Spinal cord (tissue), 10 donors: ENCODE results near the gene CACNB3. TPM values are rescaled to one million over a fixed set of nuclear protein-coding genes. Genes with fewer than 3 reads are reported as not detected.

ENCODE experiments used
- DNase-seq, 6 donors: peaks; one replicate each; pipeline versions ENCODE4 v3.0.0 to v3.0.0-alpha.2; 2013 to 2015; ENCODE audit warnings: low spot score in 6 of 6, low read depth in 4 of 6
- H3K27ac ChIP-seq: one replicate; pipeline ENCODE4 v1.5.1; 2013; ENCODE audit warnings: low read depth, low read length, control low read depth
- H3K27me3 ChIP-seq: one replicate; pipeline ENCODE4 v1.6.1; 2013; ENCODE audit warnings: low read length; ENCODE audit not compliant: control insufficient read depth, insufficient read depth
- H3K36me3 ChIP-seq: one replicate; pipeline ENCODE4 v1.6.1; 2013; ENCODE audit warnings: low read length; ENCODE audit not compliant: control insufficient read depth, insufficient read depth
- H3K4me1 ChIP-seq: one replicate; pipeline ENCODE4 v1.6.1; 2013; ENCODE audit warnings: low read length; ENCODE audit not compliant: control insufficient read depth, insufficient read depth
- H3K4me3 ChIP-seq: one replicate; pipeline ENCODE4 v1.5.1; 2013; ENCODE audit warnings: low read depth, low read length, control low read depth
- H3K9me3 ChIP-seq: one replicate; pipeline ENCODE4 v1.6.1; 2013; ENCODE audit warnings: low read length; ENCODE audit not compliant: control insufficient read depth, insufficient read depth
- WGBS: methylation state at CpG from one replicate; pipeline ENCODE4 v1.1.5; 2013; ENCODE audit warnings: missing lambda C conversion rate; ENCODE audit not compliant: insufficient coverage; 5-methylcytosine and 5-hydroxymethylcytosine counted together
- long read RNA-seq, 4 donors: transcript quantifications; one replicate each; lab custom pipeline, GENCODE V29; 2026
- polyA plus RNA-seq, 2 donors: library from polyadenylated mRNA; unstranded; fragments of 120-200 nt; gene quantifications; one replicate each; pipeline ENCODE4 v1.2.1, GENCODE V29; 2013; ENCODE audit not compliant: insufficient read length in 2 of 2
- total RNA-seq, 2 donors: library from RNA; depleted of rRNA in 1 of 2; stranded (reverse); fragments of 120-200 nt in 1 of 2; fragments of >200 nt in 1 of 2; gene quantifications; one replicate each; pipeline versions ENCODE4 v1.2.3 to v1.2.4, GENCODE V29; 2013 to 2014
- donor health status: healthy.

CACNB3 gene
- 10 to 100 TPM; 24.0 to 37.0 TPM for total RNA-seq
- 10 to 100 TPM; 73.8 to 89.6 TPM for polyA plus RNA-seq
- long read RNA-seq, donor 1, partial matches to known transcripts, result 0 of 4 reads
- long read RNA-seq, donor 1, other reads (novel, unspliced or antisense), result 0 of 4 reads
- long read RNA-seq, donor 2, result 0 reads
- long read RNA-seq, donor 3, partial matches to known transcripts, result 0 of 3 reads
- long read RNA-seq, donor 3, other reads (novel, unspliced or antisense), result 0 of 3 reads
- long read RNA-seq, donor 4, partial matches to known transcripts, result 8 of 13 reads
- long read RNA-seq, donor 4, other reads (novel, unspliced or antisense), result 0 of 13 reads

GRCh38 chr12:48817873-48818830 lies at the start of gene CACNB3:
TSS of gene CACNB3 (plus strand) at chr12:48818496. CDS start at chr12:48818930, 434 bp downstream.
- WGBS, result under 1% methylated on average over 59 of the region's 79 CpGs

GRCh38 chr12:48768736-48769135 lies 49.6 kb upstream of the CACNB3 start:
- DNase-seq, result no peak
- 89% methylated on average over 6 of the region's 9 CpGs for WGBS
- H3K27me3 ChIP-seq, result no peaks in the 10 kb centered on the region
- peaks cover 18% of the 10 kb centered on the region for H3K4me1 ChIP-seq
- no peak overlapping the region for H3K27ac ChIP-seq
- H3K36me3 ChIP-seq, result peaks cover 81% of the 10 kb centered on the region
- no peaks in the 10 kb centered on the region for H3K9me3 ChIP-seq
- H3K4me3 ChIP-seq, result no peak overlapping the region

More at GRCh38 chr12:48817873-48818830, at the start of gene CACNB3:
- Histone ChIP-seq H3K36me3 (peaks cover 3% of the 10 kb centered on the region), H3K9me3 (no peaks in the 10 kb centered on the region), H3K4me3 (peak within 1 kb of the TSS; percentile 79), H3K4me1 (peaks cover 63% of the 10 kb centered on the region), H3K27ac (no peak within 1 kb of the TSS), H3K27me3 (peaks cover 2% of the 10 kb centered on the region)
- DNase-seq, result peak in 4 of 6 donors; percentile 47 to 95 (median 74)

DNA sequence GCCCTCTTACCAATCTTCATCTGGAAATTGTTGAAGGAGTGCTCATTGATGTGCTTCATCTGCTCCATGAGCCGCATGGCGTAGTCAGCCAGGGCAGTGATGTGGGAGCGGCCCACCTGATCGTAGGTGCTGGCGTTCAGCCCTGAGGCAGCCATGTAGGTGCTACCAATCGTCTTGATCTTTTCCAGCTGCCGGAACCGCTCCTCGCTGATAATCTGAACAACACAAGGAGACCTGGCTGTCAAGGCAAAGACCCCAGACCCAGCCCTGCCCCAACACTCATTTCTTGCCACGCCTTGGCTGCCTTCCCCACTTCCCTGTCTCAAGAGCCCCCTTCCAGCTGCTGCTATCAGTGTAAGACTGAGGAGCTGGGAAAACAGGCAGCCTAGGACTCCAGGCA lies 47.5 kb upstream of the CACNB3 start:
- 95% methylated on average over 10 of the region's 10 CpGs for WGBS
- peaks cover 93% of the 10 kb centered on the region for H3K36me3 ChIP-seq
- no peak overlapping the region for H3K27ac ChIP-seq
- H3K27me3 ChIP-seq, result no peaks in the 10 kb centered on the region
- no peak overlapping the region for H3K4me3 ChIP-seq
- no peaks in the 10 kb centered on the region for H3K9me3 ChIP-seq
- DNase-seq, result no peak
- H3K4me1 ChIP-seq, result peaks cover 18% of the 10 kb centered on the region

DNA sequence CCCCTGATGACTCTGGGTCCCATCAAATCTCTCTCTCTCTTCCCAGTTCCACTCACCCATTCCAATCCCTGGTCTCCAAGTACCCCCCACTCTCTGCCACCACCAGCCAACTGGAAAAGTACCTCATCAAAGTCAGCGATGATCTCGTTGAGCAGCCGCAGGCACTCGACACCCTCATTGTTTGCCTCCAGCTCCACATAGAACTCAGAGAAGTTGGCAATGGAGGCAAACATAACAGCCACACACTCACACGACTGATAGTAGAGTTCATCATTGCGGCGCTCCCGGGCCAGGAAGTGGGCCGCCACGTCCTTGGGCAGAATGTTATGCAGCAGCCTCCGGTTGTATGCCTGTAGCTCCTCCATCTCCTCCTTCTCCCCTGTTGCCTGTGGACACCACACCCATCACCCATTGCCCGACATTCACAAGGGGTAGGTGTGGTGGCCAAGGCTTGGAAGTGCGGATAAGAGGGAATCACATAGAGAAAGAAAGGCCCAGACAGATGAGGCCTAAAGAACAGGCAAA lies 46.6 kb upstream of the CACNB3 start:
- Histone ChIP-seq H3K36me3 (peaks cover 94% of the 10 kb centered on the region), H3K9me3 (no peaks in the 10 kb centered on the region), H3K4me1 (peaks cover 20% of the 10 kb centered on the region), H3K4me3 (no peak overlapping the region), H3K27ac (no peak overlapping the region), H3K27me3 (no peaks in the 10 kb centered on the region)
- 93% methylated on average over 9 of the region's 13 CpGs for WGBS
- DNase-seq, result no peak

GRCh38 chr12:48773686-48774085 lies 44.6 kb upstream of the CACNB3 start:
- H3K36me3 ChIP-seq, result peaks cover 89% of the 10 kb centered on the region
- no peak overlapping the region for H3K4me3 ChIP-seq
- H3K9me3 ChIP-seq, result no peaks in the 10 kb centered on the region
- H3K27ac ChIP-seq, result no peak overlapping the region
- WGBS, result 89% methylated on average over 5 of the region's 5 CpGs
- no peak for DNase-seq
- H3K4me1 ChIP-seq, result peaks cover 3% of the 10 kb centered on the region
- no peaks in the 10 kb centered on the region for H3K27me3 ChIP-seq

GRCh38 chr12:48774516-48774915 lies 43.8 kb upstream of the CACNB3 start:
- no peak for DNase-seq
- Histone ChIP-seq H3K9me3 (no peaks in the 10 kb centered on the region), H3K4me3 (no peak overlapping the region), H3K4me1 (peaks cover 5% of the 10 kb centered on the region), H3K27me3 (no peaks in the 10 kb centered on the region), H3K36me3 (peaks cover 82% of the 10 kb centered on the region), H3K27ac (no peak overlapping the region)
- WGBS, result 76% methylated on average over 2 of the region's 2 CpGs

GRCh38 chr12:48775299-48775698 lies 43.0 kb upstream of the CACNB3 start:
- WGBS, result 96% methylated on average over 6 of the region's 8 CpGs
- Histone ChIP-seq H3K27ac (no peak overlapping the region), H3K27me3 (no peaks in the 10 kb centered on the region), H3K9me3 (no peaks in the 10 kb centered on the region), H3K4me3 (no peak overlapping the region), H3K4me1 (peaks cover 12% of the 10 kb centered on the region), H3K36me3 (peaks cover 86% of the 10 kb centered on the region)
- no peak for DNase-seq

- Histone ChIP-seq H3K9me3 (no peaks in the 10 kb centered on the region), H3K27ac (no peak overlapping the region), H3K27me3 (no peaks in the 10 kb centered on the region), H3K4me3 (no peak overlapping the region), H3K36me3 (peaks cover 85% of the 10 kb centered on the region), H3K4me1 (peaks cover 18% of the 10 kb centered on the region)
- DNase-seq, result no peak
- 95% methylated on average over 28 of the region's 29 CpGs for WGBS
Measured at GRCh38 chr12:48775991-48776649, 42.2 kb upstream of the CACNB3 start.

DNA sequence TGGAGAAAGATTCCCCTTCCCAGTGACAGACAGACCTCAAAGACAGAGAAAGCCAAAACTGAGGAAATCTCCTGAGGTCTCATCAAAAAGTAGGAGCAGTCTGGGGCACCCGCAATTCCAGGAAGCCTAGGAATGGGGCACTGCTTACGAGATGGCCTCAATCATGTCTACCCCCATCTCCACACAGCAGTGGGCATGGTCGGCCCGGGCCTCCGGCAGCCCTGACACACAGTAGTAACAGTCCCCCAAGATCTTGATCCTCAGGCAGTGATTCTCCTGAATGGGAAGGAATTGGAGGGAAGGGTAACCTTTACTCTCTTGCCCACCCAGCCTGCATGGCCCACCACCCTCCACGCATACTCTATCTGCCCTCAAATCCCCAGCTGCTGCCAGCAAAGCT lies 41.3 kb upstream of the CACNB3 start:
- DNase-seq, result no peak
- Histone ChIP-seq H3K36me3 (peaks cover 82% of the 10 kb centered on the region), H3K4me3 (no peak overlapping the region), H3K27me3 (no peaks in the 10 kb centered on the region), H3K27ac (no peak overlapping the region), H3K4me1 (peaks cover 20% of the 10 kb centered on the region), H3K9me3 (no peaks in the 10 kb centered on the region)
- 80% methylated on average over 3 of the region's 6 CpGs for WGBS
